Psoas muscle (tissue), 8 donors: ENCODE data around the gene SORL1. TPM values are rescaled to one million over a fixed set of nuclear protein-coding genes. Genes with fewer than 3 reads are reported as not detected.

Experiments
- ATAC-seq, 4 donors: fragments of 200-7000 bp; cut with Tn5 transposase; one replicate each; pipeline ENCODE4 v1.9.1; 2020; ENCODE audit warnings: moderate library complexity in 3 of 4, mild to moderate bottlenecking in 2 of 4
- DNase-seq, 2 donors: peaks; one replicate each; pipeline ENCODE4 v3.0.0-alpha.2; 2020
- H3K27ac ChIP-seq: fragments of 200-600 bp; one replicate; pipeline ENCODE4 v1.8.0; 2022
- H3K27me3 ChIP-seq, 3 donors: fragments of 200-600 bp in 1 of 3; one replicate each; pipeline versions ENCODE4 v1.6.1 to v1.8.0; 2013 to 2022; ENCODE audit warnings: low read length in 2 of 3, mild to moderate bottlenecking in 2 of 3, moderate library complexity in 1 of 3; ENCODE audit not compliant: insufficient read depth in 3 of 3
- H3K36me3 ChIP-seq, 2 donors: fragments of 200-600 bp in 1 of 2; one replicate each; pipeline versions ENCODE4 v1.6.1 to v1.8.0; 2013 to 2022; ENCODE audit warnings: low read depth in 1 of 2, mild to moderate bottlenecking in 1 of 2, moderate library complexity in 1 of 2; ENCODE audit not compliant: insufficient read depth in 1 of 2
- H3K4me1 ChIP-seq: fragments of 200-600 bp; one replicate; pipeline ENCODE4 v1.8.0; 2022
- H3K4me3 ChIP-seq: fragments of 200-600 bp; one replicate; pipeline ENCODE4 v1.8.0; 2022; ENCODE audit warnings: mild to moderate bottlenecking
- H3K9me3 ChIP-seq: fragments of 200-600 bp; one replicate; pipeline ENCODE4 v1.8.0; 2022
- CTCF ChIP-seq: fragments of 200-600 bp; IDR thresholded peaks from one replicate; pipeline ENCODE4 v1.8.0; 2022; ENCODE audit warnings: antibody characterized with exemption
- WGBS, 3 donors: extraction: QIAGEN DNeasy Blood & Tissue Kit; methylation state at CpG; one replicate each; pipeline versions ENCODE4 v1.1.6 to v1.1.7; 2013; 5-methylcytosine and 5-hydroxymethylcytosine counted together
- intact Hi-C, 2 donors: fragments of 100-400 bp; cut with DNase I; formaldehyde crosslinking; loops; one replicate each; pipeline versions ENCODE4 v1.11.0 to v1.14.2; 2022
- polyA plus RNA-seq, 3 donors: library from polyadenylated mRNA; stranded (reverse); fragments of 200-250 nt; gene quantifications; one replicate each; pipeline ENCODE4 v1.2.3, GENCODE V29; 2013
- total RNA-seq, 4 donors: library from RNA; stranded (reverse); fragmentation: NEBNext Ultra II Directional in 2 of 4; extraction: Animal tissue kit (Norgen Biotek cat#: 25700) in 2 of 4; gene quantifications; one replicate each; pipeline versions ENCODE4 v1.2.1 to v1.2.4, GENCODE V29; 2021 to 2023
- donor health status: healthy with polysubstance abuse.
- donor health status: DM: no; HTN: no; CAD: no; lungs with moderate emphysema.
- donor health status: Bipolar disorder and iron deficiency.
- donor health status: healthy.
- donor health status: DM: yes; HTN: yes; CAD: no.
- donor health status: DM: no; HTN: no; CAD: no.
- donor health status: DM: no; HTN: no; CAD: no.
- donor health status: DM: yes; HTN: yes; CAD: no.

Gene SORL1
- total and polyA plus RNA-seq, 7 donors: 0.07 to 3.3 (median 1.5) TPM

- DNase-seq (no peak), ATAC-seq (peak in 3 of 4 donors; percentile 10 to 31 (median 15))
- intact Hi-C loops: loop anchor here in 1 of 2 donors (10.0 kb wide), 1 partner anchor 128 kb away; no protein-coding TSS in a partner anchor
- H3K27me3 ChIP-seq: peaks cover 0 to 17% (median 2%) of the 10 kb centered on the region in 3 donors
- H3K4me1 ChIP-seq: no peaks in the 10 kb centered on the region
- WGBS, 3 donors: 5% methylated on average over 21 of the region's 21 CpGs
- no peaks in the 10 kb centered on the region for H3K36me3 ChIP-seq
- H3K9me3 ChIP-seq: no peaks in the 10 kb centered on the region
- no peak within 1 kb of the TSS for H3K27ac ChIP-seq
- H3K4me3 ChIP-seq: peak within 1 kb of the TSS; percentile 65
- no peak for TF ChIP-seq CTCF
Measured at GRCh38 chr11:121452609-121453150, 566 bp downstream of the SORL1 start, which contains the start of gene SORL1-AS1. Gene SORL1-AS1, minus strand, starts transcription at chr11:121452967.

- WGBS, 3 donors: 66 to 82% (median 73%) methylated on average over 6 of the region's 6 CpGs
- Histone ChIP-seq H3K27ac (no peak overlapping the region), H3K36me3 (no peaks in the 10 kb centered on the region), H3K9me3 (no peaks in the 10 kb centered on the region), H3K4me1 (no peaks in the 10 kb centered on the region), H3K4me3 (no peak overlapping the region), H3K27me3 (peaks cover 0 to 17% (median 2%) of the 10 kb centered on the region in 3 donors)
- TF ChIP-seq CTCF: no peak
- intact Hi-C loops: loop anchor here in 1 of 2 donors (10.0 kb wide), 1 partner anchor 129 kb away; no protein-coding TSS in a partner anchor
- no peak for ATAC-seq
- DNase-seq: no peak
Measured at GRCh38 chr11:121453589-121454299, 1.6 kb downstream of the SORL1 start.

- no peak overlapping the region for H3K4me3 ChIP-seq
- H3K36me3 ChIP-seq: no peaks in the 10 kb centered on the region
- intact Hi-C loops: loop anchor here in 1 of 2 donors (10.0 kb wide), 1 partner anchor 130 kb away; no protein-coding TSS in a partner anchor
- no peak overlapping the region for H3K27ac ChIP-seq
- TF ChIP-seq CTCF: no peak
- no peaks in the 10 kb centered on the region for H3K9me3 ChIP-seq
- 84 to 95% (median 90%) methylated on average over 3 of the region's 3 CpGs for WGBS, 3 donors
- H3K27me3 ChIP-seq: peaks cover 0 to 16% (median 2%) of the 10 kb centered on the region in 3 donors
- ATAC-seq: no peak
- DNase-seq: no peak
- H3K4me1 ChIP-seq: no peaks in the 10 kb centered on the region
Measured at GRCh38 chr11:121455115-121455514, 3.0 kb downstream of the SORL1 start.

GRCh38 chr11:121456151-121456550, 4.0 kb downstream of the SORL1 start:
- 90 to 100% (median 97%) methylated on average over 2 of the region's 2 CpGs for WGBS, 3 donors
- intact Hi-C loops: loop anchor here in 1 of 2 donors (10.0 kb wide), 1 partner anchor 131 kb away; no protein-coding TSS in a partner anchor
- DNase-seq (no peak), ATAC-seq (no peak)
- H3K27ac ChIP-seq: no peak overlapping the region
- TF ChIP-seq CTCF: no peak
- no peaks in the 10 kb centered on the region for H3K9me3 ChIP-seq
- no peak overlapping the region for H3K4me3 ChIP-seq
- H3K4me1 ChIP-seq: no peaks in the 10 kb centered on the region
- peaks cover 0 to 11% (median 2%) of the 10 kb centered on the region in 3 donors for H3K27me3 ChIP-seq
- H3K36me3 ChIP-seq: no peaks in the 10 kb centered on the region
